ENCODE data around the gene SDF4. TPM values are rescaled to one million over a fixed set of nuclear protein-coding genes. Genes with fewer than 3 reads are reported as not detected.

The SDF4 gene
- total RNA-seq, 4 donors from 2014 or later = 29.7 to 105 (median 50.3) TPM

DNA sequence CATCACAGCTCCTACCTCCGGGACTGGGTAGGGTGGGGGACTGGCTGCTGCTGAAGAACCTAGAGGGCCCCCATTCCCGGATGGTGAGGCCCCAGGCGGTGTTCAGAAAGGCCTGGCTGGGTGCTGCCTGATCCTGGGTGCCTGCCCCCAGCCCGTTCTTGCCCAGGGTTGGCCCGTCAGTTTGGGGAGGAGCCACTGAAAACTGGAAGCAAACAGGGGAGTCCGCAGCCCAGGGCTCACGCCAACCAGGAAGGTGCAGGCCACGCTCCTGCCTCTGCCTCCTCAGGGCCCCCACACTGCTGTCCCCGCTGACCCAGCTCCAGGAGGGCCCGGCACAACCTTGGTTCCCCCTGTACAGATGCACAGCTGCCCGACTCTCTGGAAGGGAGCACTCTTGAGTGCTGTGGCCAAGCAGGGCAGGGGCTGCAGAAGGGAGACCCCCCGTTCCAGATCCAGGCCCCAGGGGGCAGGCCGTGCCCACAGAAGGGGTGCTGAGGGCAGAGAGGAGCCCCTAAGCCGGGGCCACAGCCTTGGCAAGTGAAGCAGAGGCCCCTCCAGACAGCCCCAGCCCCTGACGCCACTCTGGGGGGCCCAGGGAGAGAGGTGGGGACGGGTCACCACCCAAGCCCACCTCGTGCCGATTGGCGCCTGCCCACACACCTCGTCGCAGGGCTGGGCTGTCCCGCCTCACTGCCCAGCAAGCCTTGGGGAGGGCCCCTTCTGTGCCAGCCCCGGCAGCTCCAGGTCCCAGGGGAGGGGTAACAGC lies 9.2 kb upstream of the SDF4 start:
- H3K4me3 ChIP-seq = no peak overlapping the region
- peaks cover 0 to 9% of the 10 kb centered on the region in 2 donors for H3K4me1 ChIP-seq
- DNase-seq = no peak
- intact Hi-C loops (cut with DNase I; ENCODE audit: low total_unique reads) = no loop called here
- no peaks in the 10 kb centered on the region for H3K9me3 ChIP-seq
- no peaks in the 10 kb centered on the region for H3K36me3 ChIP-seq
- peaks cover 0 to 4% of the 10 kb centered on the region in 2 donors for H3K27me3 ChIP-seq
- no peak overlapping the region for H3K27ac ChIP-seq
- TF ChIP-seq, protein P1, sequence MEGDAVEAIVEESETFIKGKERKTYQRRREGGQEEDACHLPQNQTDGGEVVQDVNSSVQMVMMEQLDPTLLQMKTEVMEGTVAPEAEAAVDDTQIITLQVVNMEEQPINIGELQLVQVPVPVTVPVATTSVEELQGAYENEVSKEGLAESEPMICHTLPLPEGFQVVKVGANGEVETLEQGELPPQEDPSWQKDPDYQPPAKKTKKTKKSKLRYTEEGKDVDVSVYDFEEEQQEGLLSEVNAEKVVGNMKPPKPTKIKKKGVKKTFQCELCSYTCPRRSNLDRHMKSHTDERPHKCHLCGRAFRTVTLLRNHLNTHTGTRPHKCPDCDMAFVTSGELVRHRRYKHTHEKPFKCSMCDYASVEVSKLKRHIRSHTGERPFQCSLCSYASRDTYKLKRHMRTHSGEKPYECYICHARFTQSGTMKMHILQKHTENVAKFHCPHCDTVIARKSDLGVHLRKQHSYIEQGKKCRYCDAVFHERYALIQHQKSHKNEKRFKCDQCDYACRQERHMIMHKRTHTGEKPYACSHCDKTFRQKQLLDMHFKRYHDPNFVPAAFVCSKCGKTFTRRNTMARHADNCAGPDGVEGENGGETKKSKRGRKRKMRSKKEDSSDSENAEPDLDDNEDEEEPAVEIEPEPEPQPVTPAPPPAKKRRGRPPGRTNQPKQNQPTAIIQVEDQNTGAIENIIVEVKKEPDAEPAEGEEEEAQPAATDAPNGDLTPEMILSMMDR (IDR thresholded peaks at IDR 0.05) = no peak
- no peak for TF ChIP-seq POLR2A (IDR thresholded peaks at IDR 0.05)

DNA sequence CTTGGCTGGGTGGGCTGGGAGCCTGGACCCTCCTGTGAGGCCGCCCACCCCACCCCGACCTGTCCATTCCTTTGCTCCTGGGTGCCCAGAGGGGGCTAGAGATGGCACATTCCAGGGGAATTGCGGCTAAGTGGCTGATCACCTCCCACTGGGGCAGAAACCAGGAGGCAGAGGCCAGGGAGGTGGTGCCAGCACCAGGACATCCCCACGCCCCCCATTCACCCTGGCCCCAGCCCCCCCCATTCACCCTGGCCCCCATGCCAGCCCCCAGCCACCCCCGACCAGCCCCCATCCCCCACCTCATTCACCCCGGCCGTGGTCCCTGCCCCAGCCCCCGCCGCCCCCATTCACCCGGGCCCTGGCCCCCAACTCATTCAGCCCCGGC lies 8.5 kb upstream of the SDF4 start:
- no peak for DNase-seq
- Histone ChIP-seq H3K27me3 (peaks cover 0 to 4% of the 10 kb centered on the region in 2 donors), H3K27ac (no peak overlapping the region), H3K4me3 (no peak overlapping the region), H3K9me3 (no peaks in the 10 kb centered on the region), H3K36me3 (no peaks in the 10 kb centered on the region), H3K4me1 (peaks cover 0 to 9% of the 10 kb centered on the region in 2 donors)
- intact Hi-C loops (cut with DNase I; ENCODE audit: low total_unique reads) = no loop called here
- TF ChIP-seq, protein P1 (IDR thresholded peaks at IDR 0.05) = no peak
- no peak for TF ChIP-seq POLR2A (IDR thresholded peaks at IDR 0.05)

DNA sequence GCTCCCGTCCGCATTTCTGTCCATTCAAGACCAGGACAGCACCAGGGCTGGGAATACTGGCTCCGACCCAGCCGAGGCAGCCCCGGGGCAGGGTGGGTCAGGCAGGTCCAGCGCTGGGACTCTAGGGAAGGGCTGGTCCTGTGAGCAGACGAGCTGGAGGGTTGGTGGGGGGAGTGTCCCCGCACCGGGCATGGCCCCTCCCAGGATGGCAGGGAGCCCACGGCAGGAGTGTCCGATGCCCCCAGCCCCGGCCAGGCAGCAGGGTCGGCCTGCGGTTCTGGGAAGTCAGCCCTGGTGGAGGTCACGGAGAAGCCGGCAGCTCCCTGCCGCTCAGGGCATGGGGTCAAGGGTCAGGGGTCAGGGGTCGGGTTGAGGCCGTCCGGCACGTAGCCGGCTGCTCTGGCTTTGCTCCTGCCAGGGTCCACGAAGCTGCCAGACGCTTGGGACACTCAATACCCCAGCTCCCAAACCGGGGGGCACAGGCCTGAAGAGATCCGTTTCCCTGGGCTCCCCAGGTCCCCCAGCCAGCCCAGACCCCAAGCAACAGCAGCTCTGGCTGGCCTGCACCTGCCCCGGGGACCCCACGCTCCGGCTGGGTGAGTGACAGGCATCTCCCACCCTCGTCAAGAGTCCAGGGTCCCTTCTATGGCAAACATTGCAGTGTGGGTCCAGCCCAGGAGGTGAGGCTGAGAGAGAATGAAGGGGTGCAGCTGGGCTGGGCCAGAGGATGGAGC lies 8.0 kb upstream of the SDF4 start:
- Histone ChIP-seq H3K4me3 (no peak overlapping the region), H3K27me3 (peaks cover 0 to 4% of the 10 kb centered on the region in 2 donors), H3K27ac (no peak overlapping the region), H3K4me1 (peaks cover 0 to 9% of the 10 kb centered on the region in 2 donors), H3K36me3 (no peaks in the 10 kb centered on the region), H3K9me3 (no peaks in the 10 kb centered on the region)
- TF ChIP-seq POLR2A (IDR thresholded peaks at IDR 0.05) = no peak
- TF ChIP-seq, protein P1 (IDR thresholded peaks at IDR 0.05) = no peak
- intact Hi-C loops (cut with DNase I; ENCODE audit: low total_unique reads) = loop anchor here (10.0 kb wide), 1 partner anchor 265 kb away; no protein-coding TSS in a partner anchor
- DNase-seq = no peak

DNA sequence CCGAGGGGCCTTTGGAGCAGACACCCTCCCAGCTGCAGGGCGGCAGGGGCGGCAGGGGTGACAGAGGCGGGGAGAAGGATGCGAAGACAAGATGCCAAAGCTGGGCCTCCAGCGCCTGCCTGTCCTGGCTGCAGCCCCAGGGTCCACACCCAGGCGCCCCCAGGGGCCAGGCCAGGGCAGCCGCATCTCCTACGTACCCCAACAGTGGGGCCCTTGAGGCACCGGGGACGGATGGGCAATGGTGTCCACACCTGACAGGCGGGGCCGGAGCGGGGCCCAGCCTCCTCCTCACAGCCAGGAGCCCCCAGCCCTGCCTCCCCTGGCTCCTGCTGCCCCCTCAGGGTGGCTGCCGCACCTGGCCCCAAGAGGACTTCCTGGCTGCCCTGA lies 7.4 kb upstream of the SDF4 start:
- intact Hi-C loops (cut with DNase I; ENCODE audit: low total_unique reads) = loop anchor here (10.0 kb wide), 1 partner anchor 264 kb away; no protein-coding TSS in a partner anchor
- Histone ChIP-seq H3K4me3 (no peak overlapping the region), H3K9me3 (no peaks in the 10 kb centered on the region), H3K27me3 (peaks cover 0 to 4% of the 10 kb centered on the region in 2 donors), H3K27ac (no peak overlapping the region), H3K36me3 (no peaks in the 10 kb centered on the region), H3K4me1 (peaks cover 0 to 9% of the 10 kb centered on the region in 2 donors)
- no peak for TF ChIP-seq POLR2A (IDR thresholded peaks at IDR 0.05)
- TF ChIP-seq, protein P1 (IDR thresholded peaks at IDR 0.05) = no peak
- DNase-seq = no peak

DNA sequence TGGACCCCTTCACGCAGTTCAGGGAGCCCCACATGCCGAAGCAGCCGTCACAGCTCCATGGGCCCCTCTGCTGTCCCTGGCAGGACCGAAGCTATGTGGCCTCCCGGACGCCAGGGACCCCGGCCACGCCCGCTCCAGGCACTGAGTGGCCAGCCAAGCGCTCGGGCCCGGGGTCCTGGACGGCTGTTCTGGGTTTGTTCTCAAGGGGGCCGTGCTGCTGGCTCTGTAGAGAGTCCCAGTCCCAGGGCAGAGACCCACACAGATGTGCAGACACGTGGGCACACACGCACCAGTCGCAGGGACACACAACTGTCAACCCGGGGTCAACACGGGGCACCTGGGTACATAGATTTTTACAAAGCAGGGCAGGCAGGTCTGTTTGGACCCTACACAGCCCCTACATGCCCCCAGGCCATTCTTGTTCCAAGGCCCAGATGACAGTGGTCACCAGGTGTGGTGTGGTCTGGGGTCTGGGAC lies 6.9 kb upstream of the SDF4 start:
- Histone ChIP-seq H3K27ac (no peak overlapping the region), H3K27me3 (peaks cover 0 to 4% of the 10 kb centered on the region in 2 donors), H3K9me3 (no peaks in the 10 kb centered on the region), H3K4me3 (no peak overlapping the region), H3K4me1 (peaks cover 0 to 9% of the 10 kb centered on the region in 2 donors), H3K36me3 (no peaks in the 10 kb centered on the region)
- no peak for TF ChIP-seq POLR2A (IDR thresholded peaks at IDR 0.05)
- TF ChIP-seq, protein P1 (IDR thresholded peaks at IDR 0.05) = no peak
- no peak for DNase-seq
- intact Hi-C loops (cut with DNase I; ENCODE audit: low total_unique reads) = loop anchor here (10.0 kb wide), 1 partner anchor 264 kb away; no protein-coding TSS in a partner anchor
